Fibroblast of skin of left quadriceps (primary cell): Measurements from ENCODE around the gene TNFRSF6B.
"Not testable (repeated sequence)": the region's sequence is repeated elsewhere in the genome, so short reads cannot be mapped to it uniquely, and the experiment has no call there.

Source experiments
- DNase-seq, 2 experiments: peaks; one replicate each; pipeline ENCODE4 v3.0.0-alpha.2; 2013; ENCODE audit warnings: low read depth in 2 of 2

Gene TNFRSF6B

GRCh38 chr20:63662813-63663189 is 33.7 kb upstream of the TNFRSF6B start:
- no peak for DNase-seq

- no peak for DNase-seq
Measured at GRCh38 chr20:63663332-63664066, 33.0 kb upstream of the TNFRSF6B start.

- DNase-seq = no peak
Measured at GRCh38 chr20:63664143-63664851, 32.2 kb upstream of the TNFRSF6B start.

GRCh38 chr20:63664861-63665594 is 31.4 kb upstream of the TNFRSF6B start:
- DNase-seq = no peak

GRCh38 chr20:63665708-63666107 is 30.7 kb upstream of the TNFRSF6B start:
- DNase-seq = no peak

GRCh38 chr20:63667858-63668257 is 28.6 kb upstream of the TNFRSF6B start:
- no peak for DNase-seq

- no peak for DNase-seq
Measured at GRCh38 chr20:63668351-63668750, 28.1 kb upstream of the TNFRSF6B start.

- DNase-seq = not testable (repeated sequence)
Measured at GRCh38 chr20:63671695-63672094, 24.8 kb upstream of the TNFRSF6B start.

GRCh38 chr20:63672666-63673065 is 23.8 kb upstream of the TNFRSF6B start:
- DNase-seq = no peak

- no peak for DNase-seq
Measured at GRCh38 chr20:63673951-63674350, 22.5 kb upstream of the TNFRSF6B start.

- DNase-seq = no peak
Measured at GRCh38 chr20:63675681-63676368, 20.6 kb upstream of the TNFRSF6B start.

- no peak for DNase-seq
Measured at GRCh38 chr20:63678071-63678470, 18.4 kb upstream of the TNFRSF6B start.

GRCh38 chr20:63678667-63679465 is 17.6 kb upstream of the TNFRSF6B start:
- DNase-seq = no peak

- DNase-seq = no peak
Measured at GRCh38 chr20:63679799-63680305, 16.6 kb upstream of the TNFRSF6B start.

GRCh38 chr20:63680427-63680826 is 16.0 kb upstream of the TNFRSF6B start:
- no peak for DNase-seq

- DNase-seq = no peak
Measured at GRCh38 chr20:63680857-63681608, 15.4 kb upstream of the TNFRSF6B start.

- no peak for DNase-seq
Measured at GRCh38 chr20:63681609-63682142, 14.8 kb upstream of the TNFRSF6B start.

- DNase-seq = peak; percentile 89 to 90
Measured at GRCh38 chr20:63682384-63683139, 13.9 kb upstream of the TNFRSF6B start.
